ENCODE measurements around the gene BCLAF3. TPM values are rescaled to one million over a fixed set of nuclear protein-coding genes. Genes with fewer than 3 reads are reported as not detected.

BCLAF3 gene
- total RNA-seq, 1 experiment from 2014 or later = 7.9 TPM

DNA sequence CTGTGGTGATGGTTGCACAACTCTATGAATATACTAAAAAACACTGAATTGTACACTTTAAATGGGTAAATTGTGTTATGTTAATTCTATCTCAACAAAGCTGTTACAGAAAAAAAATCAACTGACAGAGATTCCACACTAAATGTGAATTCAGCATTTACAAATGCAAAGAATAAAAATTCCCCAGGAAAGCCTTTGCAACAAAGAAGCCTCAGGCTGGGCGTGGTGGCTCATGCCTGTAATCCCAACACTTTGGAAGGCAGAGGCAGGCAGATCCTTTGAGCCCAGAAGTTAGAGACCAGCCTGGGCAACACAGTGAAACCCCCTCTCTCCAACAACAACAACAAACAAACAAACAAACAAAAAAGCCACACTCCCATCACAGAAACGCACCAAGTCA, 8.9 kb downstream of the BCLAF3 start:
- intact Hi-C loops (cut with micrococcal nuclease; ENCODE audit: unreplicated experiment) = no loop called here
- no peaks in the 10 kb centered on the region for H3K27me3 ChIP-seq (ENCODE audit: insufficient read depth, low read depth)
- no peak for DNase-seq
- H3K36me3 ChIP-seq (ENCODE audit: low read depth) = no peaks in the 10 kb centered on the region
- H3F3A ChIP-seq (ENCODE audit: insufficient read depth, low read depth) = no peaks in the 10 kb centered on the region
- no peak overlapping the region for H3K4me2 ChIP-seq
- TF ChIP-seq, protein P1, sequence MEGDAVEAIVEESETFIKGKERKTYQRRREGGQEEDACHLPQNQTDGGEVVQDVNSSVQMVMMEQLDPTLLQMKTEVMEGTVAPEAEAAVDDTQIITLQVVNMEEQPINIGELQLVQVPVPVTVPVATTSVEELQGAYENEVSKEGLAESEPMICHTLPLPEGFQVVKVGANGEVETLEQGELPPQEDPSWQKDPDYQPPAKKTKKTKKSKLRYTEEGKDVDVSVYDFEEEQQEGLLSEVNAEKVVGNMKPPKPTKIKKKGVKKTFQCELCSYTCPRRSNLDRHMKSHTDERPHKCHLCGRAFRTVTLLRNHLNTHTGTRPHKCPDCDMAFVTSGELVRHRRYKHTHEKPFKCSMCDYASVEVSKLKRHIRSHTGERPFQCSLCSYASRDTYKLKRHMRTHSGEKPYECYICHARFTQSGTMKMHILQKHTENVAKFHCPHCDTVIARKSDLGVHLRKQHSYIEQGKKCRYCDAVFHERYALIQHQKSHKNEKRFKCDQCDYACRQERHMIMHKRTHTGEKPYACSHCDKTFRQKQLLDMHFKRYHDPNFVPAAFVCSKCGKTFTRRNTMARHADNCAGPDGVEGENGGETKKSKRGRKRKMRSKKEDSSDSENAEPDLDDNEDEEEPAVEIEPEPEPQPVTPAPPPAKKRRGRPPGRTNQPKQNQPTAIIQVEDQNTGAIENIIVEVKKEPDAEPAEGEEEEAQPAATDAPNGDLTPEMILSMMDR (conservative IDR thresholded peaks at IDR 0.05) = no peak
- TF ChIP-seq EZH2 (IDR thresholded peaks at IDR 0.05; ENCODE audit: low read depth) = no peak
- no peaks in the 10 kb centered on the region for H3K79me2 ChIP-seq (ENCODE audit: low read depth)
- BruUV-seq (replicated peaks) = no TSS peak
- no peak overlapping the region for H3K4me3 ChIP-seq
- no peaks in the 10 kb centered on the region for H3K9me3 ChIP-seq (ENCODE audit: insufficient read depth, low read depth)
- ChIA-PET POLR2A (ENCODE audit: unreplicated experiment) (no interaction called here), CTCF (no interaction called here)
- H2AFZ ChIP-seq = no peak overlapping the region
- H3K4me1 ChIP-seq (replicated peaks; ENCODE audit: insufficient read depth) = no peaks in the 10 kb centered on the region
- no peak overlapping the region for H3K27ac ChIP-seq
- no peaks in the 10 kb centered on the region for H3K9me2 ChIP-seq (ENCODE audit: insufficient read depth)
- no peaks in the 10 kb centered on the region for H4K20me1 ChIP-seq (ENCODE audit: insufficient read depth)

DNA sequence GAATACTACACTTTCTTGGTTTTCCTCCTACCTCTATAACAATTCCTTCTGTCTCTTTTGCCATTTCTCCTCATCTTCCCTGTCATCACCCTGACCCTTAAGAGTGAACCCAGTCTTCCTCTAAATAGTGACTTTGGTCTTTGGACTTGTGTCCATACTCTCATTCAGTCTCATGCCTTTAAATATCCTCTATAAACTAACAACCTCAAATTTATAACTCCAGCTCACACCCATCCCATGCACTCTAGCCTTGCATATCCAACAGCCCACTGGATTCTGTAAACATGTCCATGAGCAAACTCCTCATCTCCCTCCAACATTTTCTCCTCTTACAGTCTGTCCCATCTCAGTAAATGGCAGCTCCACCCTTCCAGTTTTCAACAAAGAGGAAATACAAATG, 15.0 kb downstream of the BCLAF3 start:
- POLR2A ChIA-PET (ENCODE audit: unreplicated experiment) = no interaction called here
- Histone ChIP-seq H3K36me3 (ENCODE audit: low read depth) (no peaks in the 10 kb centered on the region), H4K20me1 (ENCODE audit: insufficient read depth) (no peaks in the 10 kb centered on the region), H3K27ac (no peak overlapping the region), H3K4me1 (replicated peaks; ENCODE audit: insufficient read depth) (no peaks in the 10 kb centered on the region), H3K79me2 (ENCODE audit: low read depth) (no peaks in the 10 kb centered on the region), H3K4me2 (no peak overlapping the region), H2AFZ (no peak overlapping the region), H3F3A (ENCODE audit: insufficient read depth, low read depth) (no peaks in the 10 kb centered on the region), H3K9me3 (ENCODE audit: insufficient read depth, low read depth) (no peaks in the 10 kb centered on the region), H3K9me2 (ENCODE audit: insufficient read depth) (no peaks in the 10 kb centered on the region), H3K4me3 (no peak overlapping the region), H3K27me3 (ENCODE audit: insufficient read depth, low read depth) (no peaks in the 10 kb centered on the region)
- TF ChIP-seq, protein P1 (conservative IDR thresholded peaks at IDR 0.05) = no peak
- no peak for TF ChIP-seq EZH2 (IDR thresholded peaks at IDR 0.05; ENCODE audit: low read depth)
- CTCF ChIA-PET = no interaction called here
- intact Hi-C loops (cut with micrococcal nuclease; ENCODE audit: unreplicated experiment) = no loop called here
- no TSS peak for BruUV-seq (replicated peaks)
- no peak for DNase-seq

DNA sequence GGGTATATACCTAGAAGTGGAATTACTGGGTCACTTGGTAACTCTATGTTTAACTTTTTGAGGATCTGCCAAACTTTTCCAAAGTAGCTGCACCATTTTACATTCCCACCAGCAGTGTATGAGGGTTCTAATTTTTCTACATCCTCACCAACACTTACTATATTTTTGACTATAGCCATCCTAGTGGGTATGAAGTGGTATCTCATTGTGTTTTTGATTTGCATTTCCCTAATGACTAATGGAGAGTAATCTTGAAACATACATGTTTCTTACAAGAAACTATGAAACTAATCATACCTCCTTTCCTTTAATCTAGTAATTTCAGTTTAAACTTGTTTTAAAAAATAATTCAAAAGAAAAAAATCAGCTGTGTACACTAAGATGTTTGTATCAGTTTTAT, 17.9 kb downstream of the BCLAF3 start:
- Histone ChIP-seq H3K4me3 (no peak overlapping the region), H4K20me1 (ENCODE audit: insufficient read depth) (no peaks in the 10 kb centered on the region)

More for the DNA sequence above, 17.9 kb downstream of the BCLAF3 start:
- Histone ChIP-seq H3K4me2 (no peak overlapping the region), H3K9me3 (ENCODE audit: insufficient read depth, low read depth) (no peaks in the 10 kb centered on the region), H3K9me2 (ENCODE audit: insufficient read depth) (no peaks in the 10 kb centered on the region), H2AFZ (no peak overlapping the region), H3K27me3 (ENCODE audit: insufficient read depth, low read depth) (no peaks in the 10 kb centered on the region), H3K36me3 (ENCODE audit: low read depth) (no peaks in the 10 kb centered on the region), H3K4me1 (replicated peaks; ENCODE audit: insufficient read depth) (no peaks in the 10 kb centered on the region), H3F3A (ENCODE audit: insufficient read depth, low read depth) (no peaks in the 10 kb centered on the region), H3K27ac (no peak overlapping the region), H3K79me2 (ENCODE audit: low read depth) (no peaks in the 10 kb centered on the region)
- TF ChIP-seq EZH2 (IDR thresholded peaks at IDR 0.05; ENCODE audit: low read depth) = no peak
- TF ChIP-seq, protein P1 (conservative IDR thresholded peaks at IDR 0.05) = no peak
- POLR2A ChIA-PET (ENCODE audit: unreplicated experiment) = no interaction called here
- CTCF ChIA-PET = no interaction called here
- no peak for DNase-seq
- intact Hi-C loops (cut with micrococcal nuclease; ENCODE audit: unreplicated experiment) = no loop called here
- no TSS peak for BruUV-seq (replicated peaks)

All from PC-9 (cell line).